Measurements from ENCODE around the gene MPRIP. TPM values are rescaled to one million over a fixed set of nuclear protein-coding genes. Genes with fewer than 3 reads are reported as not detected.

The MPRIP gene
- total and polyA plus RNA-seq, 10 donors, result 52.3 to 309 (median 131) TPM

DNA sequence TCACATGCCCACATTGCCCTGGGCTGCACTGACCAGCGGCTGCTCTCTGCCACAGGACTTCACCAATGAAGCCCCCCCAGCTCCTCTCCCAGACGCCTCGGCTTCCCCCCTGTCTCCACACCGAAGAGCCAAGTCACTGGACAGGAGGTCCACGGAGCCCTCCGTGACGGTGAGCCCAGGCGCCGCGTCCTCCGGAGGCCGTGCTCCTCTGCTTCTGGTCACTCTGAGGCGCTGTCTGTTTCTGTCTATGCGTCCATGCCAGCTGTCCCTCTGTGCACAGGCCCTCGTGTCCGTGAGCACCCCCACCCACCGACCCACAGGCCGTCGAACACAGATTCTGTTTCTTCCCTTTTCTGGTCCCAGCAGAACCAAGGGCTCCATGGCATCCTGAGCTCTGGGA lies 101.2 kb downstream of the MPRIP start:
- intact Hi-C loops (cut with DNase I; ENCODE audit: low total_unique reads), result no loop called here
- Histone ChIP-seq H3K36me3 (peaks cover 3 to 100% (median 87%) of the 10 kb centered on the region in 6 donors), H3K4me3 (no peak overlapping the region), H3K27me3 (replicated peaks in 1 of 7) (no peaks in the 10 kb centered on the region), H3K4me1 (peaks cover 3 to 25% (median 17%) of the 10 kb centered on the region in 6 donors), H3K27ac (no peak overlapping the region), H3K9me3 (no peaks in the 10 kb centered on the region)
- no peak for DNase-seq
- 92 to 97% (median 94%) methylated on average over 14 to 19 of the region's 19 CpGs for WGBS, 5 donors
- no peak for TF ChIP-seq POLR2A (IDR thresholded peaks at IDR 0.05)
- TF ChIP-seq POLR2AphosphoS5 (IDR thresholded peaks at IDR 0.05), result peak in 1 of 3 donors; percentile 33

GRCh38 chr17:17144061-17144460 lies 101.8 kb downstream of the MPRIP start:
- no peak for DNase-seq

GRCh38 chr17:17144916-17145665 lies 102.8 kb downstream of the MPRIP start:
- H3K27me3 ChIP-seq (replicated peaks in 1 of 7), result no peaks in the 10 kb centered on the region
- H3K4me3 ChIP-seq, result no peak overlapping the region
- peaks cover 3 to 33% (median 17%) of the 10 kb centered on the region in 6 donors for H3K4me1 ChIP-seq
- WGBS, 5 donors, result 62 to 74% (median 71%) methylated on average over 13 of the region's 13 CpGs
- intact Hi-C loops (cut with DNase I; ENCODE audit: low total_unique reads), result no loop called here
- TF ChIP-seq POLR2AphosphoS5 (IDR thresholded peaks at IDR 0.05), result no peak
- no peaks in the 10 kb centered on the region for H3K9me3 ChIP-seq
- DNase-seq, result no peak
- peaks cover 3 to 98% (median 74%) of the 10 kb centered on the region in 6 donors for H3K36me3 ChIP-seq
- no peak overlapping the region for H3K27ac ChIP-seq

More at GRCh38 chr17:17144061-17144460, 101.8 kb downstream of the MPRIP start:
- WGBS, 5 donors, result 91 to 100% (median 97%) methylated on average over 3 to 4 of the region's 4 CpGs
- Histone ChIP-seq H3K27ac (no peak overlapping the region), H3K36me3 (peaks cover 3 to 100% (median 82%) of the 10 kb centered on the region in 6 donors), H3K9me3 (no peaks in the 10 kb centered on the region), H3K4me1 (peaks cover 3 to 26% (median 17%) of the 10 kb centered on the region in 6 donors), H3K4me3 (no peak overlapping the region), H3K27me3 (replicated peaks in 1 of 7) (no peaks in the 10 kb centered on the region)
- intact Hi-C loops (cut with DNase I; ENCODE audit: low total_unique reads), result no loop called here
- no peak for TF ChIP-seq POLR2AphosphoS5 (IDR thresholded peaks at IDR 0.05)
- TF ChIP-seq POLR2A (IDR thresholded peaks at IDR 0.05), result no peak
- TF ChIP-seq, protein P1, sequence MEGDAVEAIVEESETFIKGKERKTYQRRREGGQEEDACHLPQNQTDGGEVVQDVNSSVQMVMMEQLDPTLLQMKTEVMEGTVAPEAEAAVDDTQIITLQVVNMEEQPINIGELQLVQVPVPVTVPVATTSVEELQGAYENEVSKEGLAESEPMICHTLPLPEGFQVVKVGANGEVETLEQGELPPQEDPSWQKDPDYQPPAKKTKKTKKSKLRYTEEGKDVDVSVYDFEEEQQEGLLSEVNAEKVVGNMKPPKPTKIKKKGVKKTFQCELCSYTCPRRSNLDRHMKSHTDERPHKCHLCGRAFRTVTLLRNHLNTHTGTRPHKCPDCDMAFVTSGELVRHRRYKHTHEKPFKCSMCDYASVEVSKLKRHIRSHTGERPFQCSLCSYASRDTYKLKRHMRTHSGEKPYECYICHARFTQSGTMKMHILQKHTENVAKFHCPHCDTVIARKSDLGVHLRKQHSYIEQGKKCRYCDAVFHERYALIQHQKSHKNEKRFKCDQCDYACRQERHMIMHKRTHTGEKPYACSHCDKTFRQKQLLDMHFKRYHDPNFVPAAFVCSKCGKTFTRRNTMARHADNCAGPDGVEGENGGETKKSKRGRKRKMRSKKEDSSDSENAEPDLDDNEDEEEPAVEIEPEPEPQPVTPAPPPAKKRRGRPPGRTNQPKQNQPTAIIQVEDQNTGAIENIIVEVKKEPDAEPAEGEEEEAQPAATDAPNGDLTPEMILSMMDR (IDR thresholded peaks at IDR 0.05 in 8 of 11, conservative IDR thresholded peaks at IDR 0.05 in 3 of 11), result no peak

GRCh38 chr17:17146786-17147406 lies 104.6 kb downstream of the MPRIP start:
- intact Hi-C loops (cut with DNase I; ENCODE audit: low total_unique reads), result no loop called here

More at GRCh38 chr17:17146786-17147406, 104.6 kb downstream of the MPRIP start:
- Histone ChIP-seq H3K4me1 (peaks cover 0 to 32% (median 10%) of the 10 kb centered on the region in 6 donors), H3K27ac (no peak overlapping the region), H3K36me3 (peaks cover 3 to 98% (median 73%) of the 10 kb centered on the region in 6 donors), H3K9me3 (no peaks in the 10 kb centered on the region), H3K27me3 (replicated peaks in 1 of 7) (no peaks in the 10 kb centered on the region), H3K4me3 (no peak overlapping the region)
- DNase-seq, result no peak
- WGBS, 5 donors, result 81 to 96% (median 87%) methylated on average over 11 to 14 of the region's 14 CpGs
- TF ChIP-seq, protein P1 (IDR thresholded peaks at IDR 0.05 in 8 of 11, conservative IDR thresholded peaks at IDR 0.05 in 3 of 11), result peak in 8 of 11 experiments; percentile 12 to 51 (median 24)
- no peak for TF ChIP-seq POLR2A (IDR thresholded peaks at IDR 0.05)
- peak in 2 of 3 donors; percentile 6 to 56 for TF ChIP-seq POLR2AphosphoS5 (IDR thresholded peaks at IDR 0.05)
